GM23338 (cell line): Measurements from ENCODE around the gene SH3BGRL. TPM values are rescaled to one million over a fixed set of nuclear protein-coding genes. Genes with fewer than 3 reads are reported as not detected.

Source experiments
- ATAC-seq: fragments of 200-7000 bp; cut with Tn5 transposase; 3 replicates; pipeline ENCODE4 v1.9.1; 2020
- DNase-seq: peaks from one replicate; pipeline ENCODE4 v3.0.0-alpha.2; 2015; ENCODE audit warnings: low spot score
- H2AFZ ChIP-seq: fragments of 200-600 bp; sonication (generic); 2 replicates; pipeline ENCODE4 v1.8.0; 2016; ENCODE audit warnings: antibody characterized with exemption, mild to moderate bottlenecking, moderate library complexity
- H3F3A ChIP-seq: fragments of 200-600 bp; sonication (generic); replicated peaks from 2 replicates; pipeline ENCODE4 v1.8.0; 2017; ENCODE audit warnings: antibody characterized with exemption, mixed run types, low read depth
- H3K27ac ChIP-seq: fragments of 200-600 bp; sonication (generic); 2 replicates; pipeline ENCODE4 v1.6.1; 2016; ENCODE audit warnings: low read depth
- H3K27me3 ChIP-seq: fragments of 200-600 bp; sonication (generic); 2 replicates; pipeline ENCODE4 v1.8.0; 2016; ENCODE audit warnings: mild to moderate bottlenecking, mixed run types, moderate library complexity; ENCODE audit not compliant: insufficient read depth
- H3K36me3 ChIP-seq: fragments of 200-600 bp; sonication (generic); 2 replicates; pipeline ENCODE4 v1.8.0; 2016; ENCODE audit warnings: mild to moderate bottlenecking; ENCODE audit not compliant: insufficient read depth
- H3K4me1 ChIP-seq: fragments of 200-600 bp; sonication (generic); 2 replicates; pipeline ENCODE4 v1.8.0; 2016; ENCODE audit warnings: mild to moderate bottlenecking, moderate library complexity; ENCODE audit not compliant: insufficient read depth
- H3K4me2 ChIP-seq: fragments of 200-600 bp; sonication (generic); 2 replicates; pipeline ENCODE4 v1.7.1; 2017; ENCODE audit warnings: mixed run types
- H3K4me3 ChIP-seq: fragments of 200-600 bp; sonication (generic); 2 replicates; pipeline ENCODE4 v1.6.1; 2016; ENCODE audit warnings: mixed run types
- H3K79me2 ChIP-seq: fragments of 200-600 bp; sonication (generic); replicated peaks from 2 replicates; pipeline ENCODE4 v1.8.0; 2017; ENCODE audit warnings: mild to moderate bottlenecking; ENCODE audit not compliant: insufficient read depth
- H3K9me2 ChIP-seq: fragments of 200-600 bp; sonication (generic); 2 replicates; pipeline ENCODE4 v1.8.0; 2017; ENCODE audit not compliant: insufficient read depth
- H4K20me1 ChIP-seq: fragments of 200-600 bp; sonication (generic); replicated peaks from 2 replicates; pipeline ENCODE4 v1.8.0; 2017; ENCODE audit warnings: mild to moderate bottlenecking; ENCODE audit not compliant: insufficient read depth
- H3K27ac Mint-ChIP-seq: 2 replicates; pipeline ENCODE4 v1.8.0; 2020; ENCODE audit warnings: inconsistent platforms, mild to moderate bottlenecking, moderate library complexity, mixed read lengths
- H3K27me3 Mint-ChIP-seq: 3 replicates; pipeline ENCODE4 v1.8.0; 2022; ENCODE audit warnings: low read depth, mild to moderate bottlenecking, moderate library complexity, mixed read lengths, inconsistent platforms; ENCODE audit not compliant: insufficient read depth, poor library complexity
- H3K36me3 Mint-ChIP-seq: 3 replicates; pipeline ENCODE4 v1.8.0; 2021; ENCODE audit warnings: low read depth, mild to moderate bottlenecking, inconsistent platforms, moderate library complexity, mixed read lengths
- H3K4me1 Mint-ChIP-seq: 3 replicates; pipeline ENCODE4 v1.8.0; 2020; ENCODE audit warnings: mild to moderate bottlenecking, inconsistent platforms, mixed read lengths
- H3K4me3 Mint-ChIP-seq: 3 replicates; pipeline ENCODE4 v1.8.0; 2021; ENCODE audit warnings: moderate library complexity, mild to moderate bottlenecking, inconsistent platforms, mixed read lengths
- H3K9me3 Mint-ChIP-seq: 3 replicates; pipeline ENCODE4 v1.8.0; 2020; ENCODE audit warnings: moderate library complexity, mild to moderate bottlenecking, inconsistent platforms, mixed read lengths
- CREB1 ChIP-seq: fragments of 250-450 bp; sonication (Bioruptor Pico); IDR thresholded peaks from 2 replicates; pipeline ENCODE4 v1.5.0; 2020; ENCODE audit warnings: low read depth, mild to moderate bottlenecking, moderate library complexity
- CTCF ChIP-seq, 2 experiments: fragments of 200-600 bp in 1 of 2; sonication (generic) in 1 of 2; conservative IDR thresholded peaks; 2 replicates each; pipeline versions ENCODE4 v1.5.1 to v1.6.1; 2016 to 2017; ENCODE audit warnings: antibody characterized with exemption in 2 of 2, low read depth in 2 of 2, mild to moderate bottlenecking in 2 of 2, moderate library complexity in 1 of 2
- ETS1 ChIP-seq: IDR thresholded peaks from 2 replicates; pipeline ENCODE4 v1.6.1; 2016; ENCODE audit warnings: antibody characterized with exemption
- EZH2 ChIP-seq: fragments of 200-600 bp; sonication (generic); IDR thresholded peaks from one replicate; pipeline ENCODE4 v1.8.0; 2017; ENCODE audit warnings: antibody characterized with exemption, mild to moderate bottlenecking, low read depth; ENCODE audit not compliant: unreplicated experiment
- EZH2phosphoT487 ChIP-seq: fragments of 200-600 bp; sonication (generic); IDR thresholded peaks from one replicate; pipeline ENCODE4 v1.8.1; 2018; ENCODE audit warnings: antibody characterized with exemption; ENCODE audit not compliant: unreplicated experiment
- JUNB ChIP-seq: IDR thresholded peaks from one replicate; pipeline ENCODE4 v1.6.1; 2016; ENCODE audit warnings: antibody characterized with exemption; ENCODE audit not compliant: unreplicated experiment
- POLR2AphosphoS5 ChIP-seq: IDR thresholded peaks from 2 replicates; pipeline ENCODE4 v1.6.1; 2016; ENCODE audit warnings: antibody characterized with exemption, low read depth
- REST ChIP-seq: IDR thresholded peaks from one replicate; pipeline ENCODE4 v1.6.1; 2018; ENCODE audit warnings: antibody characterized with exemption; ENCODE audit not compliant: unreplicated experiment
- STAT1 ChIP-seq: IDR thresholded peaks from one replicate; pipeline ENCODE4 v1.6.1; 2016; ENCODE audit warnings: antibody characterized with exemption; ENCODE audit not compliant: unreplicated experiment
- ZNF114 ChIP-seq: fragments of 250-450 bp; sonication (Bioruptor Pico); IDR thresholded peaks from 2 replicates; pipeline ENCODE4 v1.5.0; 2020; ENCODE audit warnings: mild to moderate bottlenecking, moderate library complexity
- ZNF331 ChIP-seq: fragments of 250-450 bp; sonication (Bioruptor Pico); IDR thresholded peaks from 2 replicates; pipeline ENCODE4 v1.5.0; 2020; ENCODE audit warnings: low read depth, mild to moderate bottlenecking, moderate library complexity
- polyA plus RNA-seq: library from polyadenylated mRNA; unstranded; fragments of >200 nt; fragmentation: Nextera tagmentation; extraction: Ambion mirVana; gene quantifications from 2 replicates; pipeline ENCODE4 v1.2.1, GENCODE V29; 2016
- total RNA-seq: library from RNA; depleted of rRNA; stranded (reverse); fragments of >200 nt; shearing (Covaris generic); gene quantifications from 2 replicates; pipeline ENCODE4 v1.2.3, GENCODE V29; 2014
- TF ChIP-seq, protein P1 (sequence below): fragments of 250-450 bp; sonication (Bioruptor Pico); IDR thresholded peaks from 2 replicates; pipeline ENCODE4 v1.5.0; 2020; ENCODE audit warnings: mild to moderate bottlenecking, moderate library complexity

Gene SH3BGRL
- total and polyA plus RNA-seq, 2 experiments from 2014 or later: 60.8 to 61.1 TPM

DNA sequence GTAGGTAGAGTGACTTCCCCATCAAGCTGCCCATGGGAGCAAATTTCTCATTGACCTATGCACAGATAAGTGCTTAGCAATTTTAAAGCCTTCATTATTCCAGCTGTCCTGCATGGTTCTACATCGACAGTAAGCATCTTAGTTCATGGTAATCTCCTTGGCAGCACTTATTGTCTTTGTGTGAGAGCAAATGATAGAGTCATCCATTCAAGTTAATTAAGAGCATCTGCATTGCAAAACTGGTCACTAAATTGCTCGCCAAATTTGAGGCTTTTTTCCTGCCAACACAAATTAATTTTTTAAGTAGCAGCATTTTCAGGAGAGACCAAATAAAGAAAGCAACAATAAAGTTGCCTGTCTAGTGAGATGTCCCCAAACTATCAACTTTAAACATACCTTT lies 76.7 kb downstream of the SH3BGRL start:
- peaks cover 5% of the 10 kb centered on the region; the same call in 2 of the 3 replicates for H3K4me1 Mint-ChIP-seq
- Histone ChIP-seq H3K36me3 (no peaks in the 10 kb centered on the region), H3F3A (no peaks in the 10 kb centered on the region), H3K4me1 (no peaks in the 10 kb centered on the region; the same call in 1 of the 2 replicates), H3K9me2 (no peaks in the 10 kb centered on the region), H3K27ac (no peak overlapping the region), H4K20me1 (no peaks in the 10 kb centered on the region), H3K79me2 (no peaks in the 10 kb centered on the region), H3K27me3 (no peaks in the 10 kb centered on the region), H3K4me3 (no peak overlapping the region), H2AFZ (no peak overlapping the region), H3K4me2 (no peak overlapping the region)
- no peak for ATAC-seq
- no peak for TF ChIP-seq POLR2AphosphoS5
- no peak for TF ChIP-seq JUNB
- no peak for TF ChIP-seq REST
- TF ChIP-seq ZNF114 (CRISPR knock-in tag): no peak
- TF ChIP-seq EZH2: no peak
- no peak for TF ChIP-seq STAT1
- no peak for TF ChIP-seq ETS1
- TF ChIP-seq EZH2phosphoT487: no peak
- no peak for TF ChIP-seq ZNF331 (CRISPR knock-in tag)
- TF ChIP-seq CREB1 (CRISPR knock-in tag): no peak
- no peak for TF ChIP-seq CTCF (conservative IDR thresholded peaks at IDR 0.05; ENCODE audit: low read depth in 2 of 2)
- TF ChIP-seq, protein P1, sequence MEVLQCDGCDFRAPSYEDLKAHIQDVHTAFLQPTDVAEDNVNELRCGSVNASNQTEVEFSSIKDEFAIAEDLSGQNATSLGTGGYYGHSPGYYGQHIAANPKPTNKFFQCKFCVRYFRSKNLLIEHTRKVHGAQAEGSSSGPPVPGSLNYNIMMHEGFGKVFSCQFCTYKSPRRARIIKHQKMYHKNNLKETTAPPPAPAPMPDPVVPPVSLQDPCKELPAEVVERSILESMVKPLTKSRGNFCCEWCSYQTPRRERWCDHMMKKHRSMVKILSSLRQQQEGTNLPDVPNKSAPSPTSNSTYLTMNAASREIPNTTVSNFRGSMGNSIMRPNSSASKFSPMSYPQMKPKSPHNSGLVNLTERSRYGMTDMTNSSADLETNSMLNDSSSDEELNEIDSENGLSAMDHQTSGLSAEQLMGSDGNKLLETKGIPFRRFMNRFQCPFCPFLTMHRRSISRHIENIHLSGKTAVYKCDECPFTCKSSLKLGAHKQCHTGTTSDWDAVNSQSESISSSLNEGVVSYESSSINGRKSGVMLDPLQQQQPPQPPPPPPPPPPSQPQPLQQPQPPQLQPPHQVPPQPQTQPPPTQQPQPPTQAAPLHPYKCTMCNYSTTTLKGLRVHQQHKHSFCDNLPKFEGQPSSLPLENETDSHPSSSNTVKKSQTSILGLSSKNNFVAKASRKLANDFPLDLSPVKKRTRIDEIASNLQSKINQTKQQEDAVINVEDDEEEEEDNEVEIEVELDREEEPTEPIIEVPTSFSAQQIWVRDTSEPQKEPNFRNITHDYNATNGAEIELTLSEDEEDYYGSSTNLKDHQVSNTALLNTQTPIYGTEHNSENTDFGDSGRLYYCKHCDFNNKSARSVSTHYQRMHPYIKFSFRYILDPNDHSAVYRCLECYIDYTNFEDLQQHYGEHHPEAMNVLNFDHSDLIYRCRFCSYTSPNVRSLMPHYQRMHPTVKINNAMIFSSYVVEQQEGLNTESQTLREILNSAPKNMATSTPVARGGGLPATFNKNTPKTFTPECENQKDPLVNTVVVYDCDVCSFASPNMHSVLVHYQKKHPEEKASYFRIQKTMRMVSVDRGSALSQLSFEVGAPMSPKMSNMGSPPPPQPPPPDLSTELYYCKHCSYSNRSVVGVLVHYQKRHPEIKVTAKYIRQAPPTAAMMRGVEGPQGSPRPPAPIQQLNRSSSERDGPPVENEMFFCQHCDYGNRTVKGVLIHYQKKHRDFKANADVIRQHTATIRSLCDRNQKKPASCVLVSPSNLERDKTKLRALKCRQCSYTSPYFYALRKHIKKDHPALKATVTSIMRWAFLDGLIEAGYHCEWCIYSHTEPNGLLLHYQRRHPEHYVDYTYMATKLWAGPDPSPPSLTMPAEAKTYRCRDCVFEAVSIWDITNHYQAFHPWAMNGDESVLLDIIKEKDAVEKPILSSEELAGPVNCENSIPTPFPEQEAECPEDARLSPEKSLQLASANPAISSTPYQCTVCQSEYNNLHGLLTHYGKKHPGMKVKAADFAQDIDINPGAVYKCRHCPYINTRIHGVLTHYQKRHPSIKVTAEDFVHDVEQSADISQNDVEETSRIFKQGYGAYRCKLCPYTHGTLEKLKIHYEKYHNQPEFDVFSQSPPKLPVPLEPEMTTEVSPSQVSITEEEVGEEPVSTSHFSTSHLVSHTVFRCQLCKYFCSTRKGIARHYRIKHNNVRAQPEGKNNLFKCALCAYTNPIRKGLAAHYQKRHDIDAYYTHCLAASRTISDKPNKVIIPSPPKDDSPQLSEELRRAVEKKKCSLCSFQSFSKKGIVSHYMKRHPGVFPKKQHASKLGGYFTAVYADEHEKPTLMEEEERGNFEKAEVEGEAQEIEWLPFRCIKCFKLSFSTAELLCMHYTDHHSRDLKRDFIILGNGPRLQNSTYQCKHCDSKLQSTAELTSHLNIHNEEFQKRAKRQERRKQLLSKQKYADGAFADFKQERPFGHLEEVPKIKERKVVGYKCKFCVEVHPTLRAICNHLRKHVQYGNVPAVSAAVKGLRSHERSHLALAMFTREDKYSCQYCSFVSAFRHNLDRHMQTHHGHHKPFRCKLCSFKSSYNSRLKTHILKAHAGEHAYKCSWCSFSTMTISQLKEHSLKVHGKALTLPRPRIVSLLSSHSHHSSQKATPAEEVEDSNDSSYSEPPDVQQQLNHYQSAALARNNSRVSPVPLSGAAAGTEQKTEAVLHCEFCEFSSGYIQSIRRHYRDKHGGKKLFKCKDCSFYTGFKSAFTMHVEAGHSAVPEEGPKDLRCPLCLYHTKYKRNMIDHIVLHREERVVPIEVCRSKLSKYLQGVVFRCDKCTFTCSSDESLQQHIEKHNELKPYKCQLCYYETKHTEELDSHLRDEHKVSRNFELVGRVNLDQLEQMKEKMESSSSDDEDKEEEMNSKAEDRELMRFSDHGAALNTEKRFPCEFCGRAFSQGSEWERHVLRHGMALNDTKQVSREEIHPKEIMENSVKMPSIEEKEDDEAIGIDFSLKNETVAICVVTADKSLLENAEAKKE (CRISPR knock-in tag): no peak
- no peaks in the 10 kb centered on the region for H3K27me3 Mint-ChIP-seq
- H3K27ac Mint-ChIP-seq: no peak overlapping the region
- peaks cover 10% of the 10 kb centered on the region; the same call in 1 of the 3 replicates for H3K9me3 Mint-ChIP-seq
- H3K36me3 Mint-ChIP-seq: peaks cover 31% of the 10 kb centered on the region
- DNase-seq: no peak
- no peak overlapping the region for H3K4me3 Mint-ChIP-seq
